ENCODE data around the gene NEK1.

NEK1 gene

DNA sequence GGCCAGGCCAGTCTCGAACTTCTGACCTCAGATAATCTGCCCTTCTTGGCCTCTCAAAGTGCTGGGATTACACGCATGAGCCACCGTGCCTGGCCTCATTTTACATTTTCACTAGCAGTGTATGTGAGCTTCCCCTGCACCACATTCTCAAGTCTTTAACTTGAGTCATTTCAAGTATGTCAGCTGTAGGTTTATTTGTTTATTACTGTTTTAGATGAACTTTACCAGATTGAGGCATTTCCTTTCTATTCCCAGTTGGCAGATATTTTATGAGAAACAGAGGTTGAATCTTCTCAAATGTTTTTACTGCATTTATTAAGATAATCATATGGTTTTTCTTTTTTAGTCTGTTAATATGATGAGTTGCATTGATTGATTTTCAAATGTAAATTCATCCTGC, 227.0 kb downstream of the NEK1 start:
- TF ChIP-seq, protein P1, sequence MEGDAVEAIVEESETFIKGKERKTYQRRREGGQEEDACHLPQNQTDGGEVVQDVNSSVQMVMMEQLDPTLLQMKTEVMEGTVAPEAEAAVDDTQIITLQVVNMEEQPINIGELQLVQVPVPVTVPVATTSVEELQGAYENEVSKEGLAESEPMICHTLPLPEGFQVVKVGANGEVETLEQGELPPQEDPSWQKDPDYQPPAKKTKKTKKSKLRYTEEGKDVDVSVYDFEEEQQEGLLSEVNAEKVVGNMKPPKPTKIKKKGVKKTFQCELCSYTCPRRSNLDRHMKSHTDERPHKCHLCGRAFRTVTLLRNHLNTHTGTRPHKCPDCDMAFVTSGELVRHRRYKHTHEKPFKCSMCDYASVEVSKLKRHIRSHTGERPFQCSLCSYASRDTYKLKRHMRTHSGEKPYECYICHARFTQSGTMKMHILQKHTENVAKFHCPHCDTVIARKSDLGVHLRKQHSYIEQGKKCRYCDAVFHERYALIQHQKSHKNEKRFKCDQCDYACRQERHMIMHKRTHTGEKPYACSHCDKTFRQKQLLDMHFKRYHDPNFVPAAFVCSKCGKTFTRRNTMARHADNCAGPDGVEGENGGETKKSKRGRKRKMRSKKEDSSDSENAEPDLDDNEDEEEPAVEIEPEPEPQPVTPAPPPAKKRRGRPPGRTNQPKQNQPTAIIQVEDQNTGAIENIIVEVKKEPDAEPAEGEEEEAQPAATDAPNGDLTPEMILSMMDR (IDR thresholded peaks at IDR 0.05) = no peak

DNA sequence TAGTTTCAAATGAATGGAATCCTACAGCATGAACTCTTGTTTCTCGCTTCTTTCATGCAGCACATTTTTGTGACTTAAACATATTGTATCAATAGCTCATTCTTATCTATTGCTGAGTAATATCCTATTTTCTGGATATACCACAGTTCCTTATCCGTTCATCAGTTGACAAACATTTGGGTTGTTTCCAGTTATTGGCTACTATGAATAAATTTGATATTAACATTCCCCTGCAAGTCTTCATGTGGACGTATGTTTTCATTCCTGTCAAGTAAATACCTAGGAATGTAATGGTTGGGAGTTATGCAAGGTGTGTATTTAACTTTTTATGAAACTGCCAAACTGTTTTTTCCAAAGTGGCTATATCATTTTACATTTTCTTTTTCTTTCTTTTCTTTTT, 227.6 kb downstream of the NEK1 start:
- TF ChIP-seq, protein P1 (IDR thresholded peaks at IDR 0.05) = no peak

DNA sequence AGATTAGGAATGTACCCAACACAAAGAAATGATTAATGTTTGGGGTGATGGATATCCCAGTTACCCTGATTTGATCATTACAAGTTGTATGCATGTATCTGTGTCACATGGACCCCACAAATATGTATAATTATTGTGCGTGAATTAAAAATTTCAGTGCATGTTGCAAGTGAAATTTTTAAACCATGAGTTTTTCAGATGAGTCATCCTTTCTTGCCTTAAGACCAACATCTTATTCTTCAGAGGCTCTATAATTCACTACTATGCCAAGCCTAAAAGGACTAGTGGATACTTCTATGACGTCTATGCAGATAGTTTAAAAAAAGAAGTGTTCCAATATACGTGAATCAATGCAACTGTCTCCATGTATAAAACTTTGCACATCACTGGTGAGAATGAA, 228.7 kb downstream of the NEK1 start:
- TF ChIP-seq, protein P1 (IDR thresholded peaks at IDR 0.05) = no peak

DNA sequence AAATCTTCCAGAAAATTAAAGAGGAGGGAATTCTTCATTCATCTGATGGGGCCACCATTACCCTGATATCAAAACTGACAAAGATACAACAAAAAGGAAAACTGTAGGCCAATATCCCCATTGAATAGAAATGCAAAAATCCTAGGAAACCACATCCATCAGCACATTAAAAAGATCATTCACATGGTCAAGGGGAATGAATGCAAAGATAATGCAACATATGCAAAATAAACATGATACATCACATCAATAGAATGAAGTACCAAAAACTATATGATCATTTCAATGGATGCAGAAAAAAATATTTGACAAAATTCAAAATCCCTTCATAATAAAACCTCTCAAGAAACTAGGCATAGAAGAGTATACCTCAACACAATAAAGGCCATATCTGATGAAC, 232.7 kb downstream of the NEK1 start:
- TF ChIP-seq, protein P1 (IDR thresholded peaks at IDR 0.05) = no peak

DNA sequence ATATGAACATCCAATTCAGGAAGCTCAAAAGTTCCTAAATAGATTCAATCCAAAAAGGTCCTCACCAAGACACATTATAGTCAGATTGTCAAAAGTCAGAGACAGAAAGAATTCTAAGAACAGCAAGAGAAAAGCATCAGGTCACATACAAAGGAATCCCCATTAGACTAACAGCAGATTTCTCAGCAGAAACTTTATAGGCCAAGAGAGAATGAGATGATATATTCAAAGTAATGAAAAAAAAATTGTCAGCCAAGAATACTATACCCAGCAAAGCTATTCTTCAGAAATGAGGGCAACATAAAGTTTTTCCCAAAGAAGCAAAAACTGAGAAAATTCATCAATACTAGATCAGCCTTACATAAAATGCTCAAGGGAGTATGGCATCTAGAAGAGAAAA, 235.0 kb downstream of the NEK1 start:
- TF ChIP-seq, protein P1 (IDR thresholded peaks at IDR 0.05) = no peak

DNA sequence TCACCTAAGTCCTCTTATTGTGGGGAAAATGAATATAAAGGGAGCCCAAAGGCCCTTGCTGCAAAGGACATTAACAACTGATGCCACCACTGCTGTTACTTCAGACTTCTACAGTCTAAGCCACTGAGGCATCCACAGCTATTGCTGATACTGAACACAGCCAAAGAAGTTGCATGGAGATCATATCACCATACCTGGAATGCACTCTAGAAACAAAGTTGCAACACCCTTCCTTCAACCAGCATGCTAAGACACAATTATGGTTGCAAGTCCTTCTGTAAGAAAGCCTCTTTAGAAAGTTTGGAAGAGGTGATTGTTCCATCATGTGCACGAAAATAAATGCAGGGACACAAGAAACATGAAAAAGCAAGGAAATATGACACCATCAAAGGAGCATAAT, 236.0 kb downstream of the NEK1 start:
- TF ChIP-seq, protein P1 (IDR thresholded peaks at IDR 0.05) = no peak

DNA sequence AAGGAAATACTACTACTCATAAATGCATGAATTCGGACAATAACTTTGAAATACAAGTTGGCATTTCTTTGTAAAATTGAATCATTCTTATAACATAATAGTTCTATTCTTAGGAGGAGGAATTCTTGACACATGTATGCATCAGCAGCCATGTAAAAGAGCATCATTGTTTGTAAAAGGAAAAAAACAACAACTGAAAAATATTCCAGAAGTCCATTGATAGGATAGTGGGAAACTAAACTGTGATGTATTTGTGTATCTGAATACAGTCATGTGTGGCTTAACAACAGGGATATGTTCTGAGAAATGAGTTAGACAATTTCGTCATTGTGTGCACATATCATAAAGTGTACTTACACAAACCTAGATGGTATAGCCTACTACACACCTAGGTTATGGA, 239.6 kb downstream of the NEK1 start:
- TF ChIP-seq, protein P1 (IDR thresholded peaks at IDR 0.05) = no peak

DNA sequence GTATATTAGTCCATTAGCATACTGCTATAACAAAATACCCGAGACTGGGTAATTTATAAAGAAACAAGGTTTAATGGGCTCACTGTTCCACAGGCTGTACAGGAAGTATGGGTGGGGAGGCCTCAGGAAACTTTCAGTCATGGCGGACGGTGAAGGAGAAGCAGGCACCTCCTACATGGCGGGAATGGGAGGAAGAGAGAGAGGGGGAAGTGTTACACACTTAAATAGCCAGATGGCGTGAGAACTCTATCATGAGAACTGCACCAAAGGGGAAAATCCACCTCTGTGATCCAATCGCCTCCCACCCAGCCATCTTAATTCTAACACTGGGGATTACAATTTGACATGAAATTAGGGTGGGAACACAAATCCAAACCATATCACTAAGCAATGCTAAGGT, 242.7 kb downstream of the NEK1 start:
- TF ChIP-seq, protein P1 (IDR thresholded peaks at IDR 0.05) = no peak

All from LNCAP (cell line).